ENCODE results near the gene BTAF1.
A peak's percentile ranks its signal among the peaks of the same experiment; 100 is the strongest.
"Not testable (repeated sequence)": the region's sequence is repeated elsewhere in the genome, so short reads cannot be mapped to it uniquely, and the experiment has no call there.

The BTAF1 gene

GRCh38 chr10:91884536-91884935, 39.0 kb upstream of the BTAF1 start:
- TF ChIP-seq CTCF (IDR thresholded peaks at IDR 0.05; ENCODE audit: insufficient read depth, low read depth, low read length, missing control alignments) = no peak
- DNase-seq (ENCODE audit: low read depth) = no peak
- no peak overlapping the region for H3K4me3 ChIP-seq (ENCODE audit: low read depth, low read length)

GRCh38 chr10:91885362-91886079, 38.0 kb upstream of the BTAF1 start:
- TF ChIP-seq CTCF (IDR thresholded peaks at IDR 0.05; ENCODE audit: insufficient read depth, low read depth, low read length, missing control alignments) = no peak
- no peak overlapping the region for H3K4me3 ChIP-seq (ENCODE audit: low read depth, low read length)
- no peak for DNase-seq (ENCODE audit: low read depth)

- TF ChIP-seq CTCF (IDR thresholded peaks at IDR 0.05; ENCODE audit: insufficient read depth, low read depth, low read length, missing control alignments) = no peak
- no peak overlapping the region for H3K4me3 ChIP-seq (ENCODE audit: low read depth, low read length)
Observed at GRCh38 chr10:91886954-91887271, 36.7 kb upstream of the BTAF1 start.

GRCh38 chr10:91887272-91888076, 36.1 kb upstream of the BTAF1 start:
- no peak for DNase-seq (ENCODE audit: low read depth)
- H3K4me3 ChIP-seq (ENCODE audit: low read depth, low read length) = peak overlapping the region; percentile 33

More at GRCh38 chr10:91886954-91887271, 36.7 kb upstream of the BTAF1 start:
- DNase-seq (ENCODE audit: low read depth) = no peak

GRCh38 chr10:91891125-91892001, 32.2 kb upstream of the BTAF1 start:
- no peak overlapping the region for H3K4me3 ChIP-seq (ENCODE audit: low read depth, low read length)
- DNase-seq (ENCODE audit: low read depth) = no peak
- TF ChIP-seq CTCF (IDR thresholded peaks at IDR 0.05; ENCODE audit: insufficient read depth, low read depth, low read length, missing control alignments) = no peak

More at GRCh38 chr10:91887272-91888076, 36.1 kb upstream of the BTAF1 start:
- no peak for TF ChIP-seq CTCF (IDR thresholded peaks at IDR 0.05; ENCODE audit: insufficient read depth, low read depth, low read length, missing control alignments)

- TF ChIP-seq CTCF (IDR thresholded peaks at IDR 0.05; ENCODE audit: insufficient read depth, low read depth, low read length, missing control alignments) = no peak
- DNase-seq (ENCODE audit: low read depth) = no peak
- no peak overlapping the region for H3K4me3 ChIP-seq (ENCODE audit: low read depth, low read length)
Observed at GRCh38 chr10:91893051-91893450, 30.5 kb upstream of the BTAF1 start.

- H3K4me3 ChIP-seq (ENCODE audit: low read depth, low read length) = not testable (repeated sequence)
- peak; percentile 51 for DNase-seq (ENCODE audit: low read depth)
Observed at GRCh38 chr10:91894261-91894685, 29.3 kb upstream of the BTAF1 start.

Data from GM12865 (cell line).